Measurements from ENCODE around the gene C1QTNF6. TPM values are rescaled to one million over a fixed set of nuclear protein-coding genes. Genes with fewer than 3 reads are reported as not detected.

Gene C1QTNF6
- total and polyA plus RNA-seq, 3 donors from 2014 or later: 12.6 to 15.0 (median 14.8) TPM

- no peaks in the 10 kb centered on the region for H3K27me3 ChIP-seq
- DNase-seq: no peak
- 72 to 79% methylated on average over 17 of the region's 17 CpGs for WGBS, 2 donors
Measured at GRCh38 chr22:37148031-37148651, 39.9 kb downstream of the C1QTNF6 start.

DNA sequence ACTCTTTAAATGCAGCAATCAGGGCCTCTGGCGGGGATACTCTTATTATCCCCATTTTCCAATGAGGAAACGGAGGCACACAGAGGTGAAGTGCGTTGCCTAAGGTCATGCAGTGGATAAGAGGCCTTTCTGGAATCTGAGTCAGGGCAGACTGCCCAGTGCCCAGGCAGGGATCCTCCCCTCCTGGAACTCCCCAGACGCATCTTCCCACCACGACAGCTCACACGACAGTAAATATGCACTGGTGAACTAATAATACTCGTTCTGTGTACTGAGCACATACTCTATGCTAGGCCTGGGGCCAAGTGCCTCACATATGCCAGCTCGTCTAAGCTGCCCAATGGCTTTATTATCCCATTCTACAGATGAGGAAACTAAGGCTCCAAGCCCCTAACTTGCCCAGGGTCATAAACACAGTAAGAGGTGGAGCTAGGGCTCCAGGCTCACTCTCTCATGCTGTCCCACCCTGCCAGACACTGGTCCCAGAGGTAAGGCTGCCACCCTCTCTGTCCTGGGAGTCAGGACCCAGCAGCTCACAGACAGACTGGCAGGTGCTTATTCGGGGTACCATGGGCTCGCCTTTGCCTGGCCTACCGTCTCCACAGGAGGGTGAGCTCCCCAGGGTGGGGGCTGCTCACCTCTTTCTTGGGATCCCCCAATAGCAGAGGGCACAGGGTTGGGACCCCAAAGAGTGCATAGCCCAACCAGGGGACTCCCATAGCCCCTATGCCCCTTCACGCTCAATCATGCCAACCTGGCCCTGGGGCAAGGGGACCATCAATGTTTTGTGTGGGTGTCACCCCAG, 40.7 kb downstream of the C1QTNF6 start:
- Histone ChIP-seq H3K36me3 (ENCODE audit: low read depth, missing control alignments) (no peaks in the 10 kb centered on the region), H3K4me1 (no peaks in the 10 kb centered on the region), H3K27me3 (no peaks in the 10 kb centered on the region), H3K4me3 (no peak overlapping the region), H3K27ac (no peak overlapping the region), H3K9me3 (no peaks in the 10 kb centered on the region)
- intact Hi-C loops (cut with DNase I; ENCODE audit: low total_unique reads): no loop called here
- 83 to 91% methylated on average over 8 to 12 of the region's 12 CpGs for WGBS, 2 donors
- no peak for DNase-seq
- TF ChIP-seq CTCF (IDR thresholded peaks at IDR 0.05) (no peak), POLR2A (IDR thresholded peaks at IDR 0.05) (no peak)

More at GRCh38 chr22:37148031-37148651, 39.9 kb downstream of the C1QTNF6 start:
- H3K27ac ChIP-seq: no peak overlapping the region
- no peak overlapping the region for H3K4me3 ChIP-seq
- intact Hi-C loops (cut with DNase I; ENCODE audit: low total_unique reads): no loop called here
- H3K36me3 ChIP-seq (ENCODE audit: low read depth, missing control alignments): no peaks in the 10 kb centered on the region
- H3K9me3 ChIP-seq: no peaks in the 10 kb centered on the region
- H3K4me1 ChIP-seq: no peaks in the 10 kb centered on the region
- TF ChIP-seq POLR2A (IDR thresholded peaks at IDR 0.05): no peak
- TF ChIP-seq CTCF (IDR thresholded peaks at IDR 0.05): no peak

DNA sequence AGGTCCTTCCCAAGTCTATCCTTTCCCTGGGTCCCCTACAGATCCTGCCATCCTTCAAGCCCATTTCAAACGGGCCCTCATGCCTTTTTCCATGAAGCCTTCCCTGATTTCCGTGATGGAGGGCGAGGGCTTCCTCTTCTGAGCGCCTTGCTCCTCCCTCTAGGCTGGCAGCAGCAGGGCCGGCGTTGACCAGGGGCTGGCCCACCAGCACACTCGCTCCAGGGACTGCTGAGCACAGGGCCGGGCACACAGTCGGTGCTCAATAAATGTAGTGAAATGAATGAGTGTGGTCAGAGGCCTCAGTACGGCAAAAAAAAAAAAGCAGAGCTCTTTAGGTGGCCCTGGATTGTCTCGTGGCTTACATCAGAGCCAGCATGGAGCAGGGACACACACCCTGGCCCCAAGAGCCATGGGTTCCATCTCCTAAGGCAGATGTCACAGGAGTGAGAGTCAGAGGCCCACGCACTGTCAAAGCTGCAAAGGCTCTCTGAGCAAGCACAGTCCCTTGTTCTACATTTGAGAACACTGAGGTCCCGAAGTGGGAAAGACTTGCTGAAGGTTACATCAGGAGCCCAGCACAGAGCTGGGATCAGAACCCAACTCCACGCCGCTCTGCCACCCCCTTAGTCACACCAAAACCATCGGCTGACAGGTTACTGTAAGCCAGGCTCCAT, 41.4 kb downstream of the C1QTNF6 start:
- intact Hi-C loops (cut with DNase I; ENCODE audit: low total_unique reads): no loop called here

GRCh38 chr22:37146051-37146385, 42.0 kb downstream of the C1QTNF6 start:
- no peak overlapping the region for H3K27ac ChIP-seq
- no peak for DNase-seq
- no peaks in the 10 kb centered on the region for H3K27me3 ChIP-seq
- no peaks in the 10 kb centered on the region for H3K9me3 ChIP-seq
- TF ChIP-seq CTCF (IDR thresholded peaks at IDR 0.05) (no peak), POLR2A (IDR thresholded peaks at IDR 0.05) (no peak)
- H3K4me1 ChIP-seq: no peaks in the 10 kb centered on the region
- WGBS, 2 donors: 73 to 74% methylated on average over 5 to 6 of the region's 6 CpGs
- no peaks in the 10 kb centered on the region for H3K36me3 ChIP-seq (ENCODE audit: low read depth, missing control alignments)
- intact Hi-C loops (cut with DNase I; ENCODE audit: low total_unique reads): no loop called here
- no peak overlapping the region for H3K4me3 ChIP-seq

More for the DNA sequence above, 41.4 kb downstream of the C1QTNF6 start:
- DNase-seq: no peak
- Histone ChIP-seq H3K9me3 (no peaks in the 10 kb centered on the region), H3K36me3 (ENCODE audit: low read depth, missing control alignments) (no peaks in the 10 kb centered on the region), H3K27ac (no peak overlapping the region), H3K4me3 (no peak overlapping the region), H3K4me1 (no peaks in the 10 kb centered on the region), H3K27me3 (no peaks in the 10 kb centered on the region)
- WGBS, 2 donors: 88 to 96% methylated on average over 12 to 16 of the region's 16 CpGs
- TF ChIP-seq POLR2A (IDR thresholded peaks at IDR 0.05) (no peak), CTCF (IDR thresholded peaks at IDR 0.05) (no peak)

Measured in testis (tissue), 3 donors.